H1 (cell line): ENCODE results near the gene AMN1. TPM values are rescaled to one million over a fixed set of nuclear protein-coding genes. Genes with fewer than 3 reads are reported as not detected.

Experiments used
- CTCF ChIA-PET: fragments of 300-600 bp; sonication (Branson Sonifier 250); formaldehyde crosslinking; loops from one replicate; lab custom pipeline; 2021; ENCODE audit not compliant: partially characterized antibody; lab: Charles Lee
- POLR2A ChIA-PET: fragments of 300-600 bp; sonication (Branson Sonifier 250); formaldehyde crosslinking; loops from one replicate; lab custom pipeline; 2021; ENCODE audit warnings: inconsistent platforms; ENCODE audit not compliant: partially characterized antibody; lab: Charles Lee
- DNase-seq, 2 experiments: peaks; one replicate each; pipeline versions ENCODE4 v3.0.0 to v3.0.0-alpha.2; 2010 to 2022; ENCODE audit warnings: low spot score in 2 of 2, low read depth in 1 of 2, mixed read lengths in 1 of 2
- FAIRE-seq: peaks from 2 replicates; lab custom pipeline; 2011; peaks lifted over from hg19 to GRCh38; lab: Jason Lieb, UNC
- H2AFZ ChIP-seq: 2 replicates; pipeline ENCODE4 v1.8.1; 2012; ENCODE audit warnings: low read length, inconsistent platforms
- H2AK5ac ChIP-seq: 2 replicates; pipeline ENCODE4 v1.6.1; 2013; ENCODE audit warnings: low read depth, low read length
- H2BK120ac ChIP-seq: replicated peaks from 2 replicates; pipeline ENCODE3; 2013; ENCODE audit warnings: low read depth, low read length, inconsistent platforms
- H2BK12ac ChIP-seq: 2 replicates; pipeline ENCODE4 v1.6.1; 2013; ENCODE audit warnings: low read depth, low read length
- H2BK15ac ChIP-seq: 2 replicates; pipeline ENCODE4 v1.6.1; 2013; ENCODE audit warnings: low read length
- H2BK20ac ChIP-seq: 2 replicates; pipeline ENCODE4 v1.6.1; 2013; ENCODE audit warnings: low read length
- H2BK5ac ChIP-seq: 2 replicates; pipeline ENCODE4 v1.6.1; 2013; ENCODE audit warnings: low read depth, low read length
- H3K14ac ChIP-seq: 2 replicates; pipeline ENCODE4 v1.6.1; 2013; ENCODE audit warnings: inconsistent platforms; ENCODE audit not compliant: insufficient read length
- H3K18ac ChIP-seq: 2 replicates; pipeline ENCODE4 v1.6.1; 2013; ENCODE audit warnings: low read length; ENCODE audit errors: extremely low read depth
- H3K23ac ChIP-seq: 2 replicates; pipeline ENCODE4 v1.6.1; 2013; ENCODE audit warnings: inconsistent platforms; ENCODE audit not compliant: insufficient read length
- H3K23me2 ChIP-seq: 2 replicates; pipeline ENCODE4 v1.6.1; 2013; ENCODE audit warnings: low read depth, low read length
- H3K27ac ChIP-seq: 2 replicates; pipeline ENCODE4 v1.6.1; 2011; ENCODE audit warnings: low read depth, low read length, inconsistent platforms
- H3K27me3 ChIP-seq, 4 experiments: replicated peaks in 1 of 4; 1 replicate in 1 of 4; 2 replicates in 3 of 4; pipeline versions ENCODE4 v1.6.1 to v1.8.1; 2011 to 2013; ENCODE audit warnings: low read length in 3 of 4, mild to moderate bottlenecking in 3 of 4, inconsistent platforms in 2 of 4, mixed read lengths in 2 of 4, moderate library complexity in 1 of 4; ENCODE audit not compliant: control insufficient read depth in 3 of 4, insufficient read depth in 3 of 4; ENCODE audit errors: extremely low read depth in 1 of 4
- H3K36me3 ChIP-seq, 4 experiments: 2 replicates each; pipeline versions ENCODE4 v1.6.1 to v1.8.1; 2011 to 2013; ENCODE audit warnings: mild to moderate bottlenecking in 4 of 4, low read length in 3 of 4, moderate library complexity in 2 of 4, control low read depth in 1 of 4, inconsistent platforms in 1 of 4; ENCODE audit not compliant: insufficient read depth in 4 of 4, control insufficient read depth in 2 of 4
- H3K4ac ChIP-seq: replicated peaks from 2 replicates; pipeline ENCODE3; 2013; ENCODE audit warnings: low read length, low read depth, mixed read lengths, inconsistent platforms; ENCODE audit not compliant: insufficient read length
- H3K4me1 ChIP-seq, 4 experiments: replicated peaks in 1 of 4; 1 replicate in 1 of 4; 2 replicates in 3 of 4; pipeline versions ENCODE4 v1.6.1 to v1.8.1; 2011 to 2013; ENCODE audit warnings: low read length in 3 of 4, inconsistent platforms in 2 of 4, mixed read lengths in 1 of 4; ENCODE audit not compliant: insufficient read depth in 4 of 4, control insufficient read depth in 3 of 4
- H3K4me2 ChIP-seq, 2 experiments: 2 replicates each; pipeline versions ENCODE4 v1.6.1 to v1.8.1; 2011 to 2013; ENCODE audit warnings: low read depth in 2 of 2, low read length in 2 of 2, control low read depth in 1 of 2, inconsistent platforms in 1 of 2, mild to moderate bottlenecking in 1 of 2; ENCODE audit not compliant: insufficient read depth in 1 of 2
- H3K4me3 ChIP-seq, 4 experiments: fragments of 200-600, 300-600 bp in 1 of 4; sonication (generic), shearing (Covaris generic), sonication (Bioruptor Twin) in 1 of 4; 2 replicates each; pipeline versions ENCODE4 v1.5.1 to v1.8.1; 2011 to 2016; ENCODE audit warnings: low read length in 4 of 4, low read depth in 3 of 4, control low read depth in 2 of 4, inconsistent platforms in 2 of 4, mild to moderate bottlenecking in 2 of 4, mixed read lengths in 1 of 4, moderate library complexity in 1 of 4; ENCODE audit not compliant: insufficient read depth in 2 of 4; ENCODE audit errors: extremely low read depth in 1 of 4
- H3K56ac ChIP-seq: replicated peaks from 2 replicates; pipeline ENCODE3; 2013; ENCODE audit warnings: low read depth, mild to moderate bottlenecking, mixed read lengths, low read length, inconsistent platforms; ENCODE audit not compliant: insufficient read length
- H3K79me1 ChIP-seq: 2 replicates; pipeline ENCODE4 v1.6.1; 2013; ENCODE audit warnings: low read depth, low read length, control low read depth
- H3K79me2 ChIP-seq, 2 experiments: 2 replicates each; pipeline versions ENCODE4 v1.6.1 to v1.8.1; 2012 to 2013; ENCODE audit warnings: low read length in 2 of 2, mild to moderate bottlenecking in 2 of 2, inconsistent platforms in 1 of 2; ENCODE audit not compliant: insufficient read depth in 2 of 2, control insufficient read depth in 1 of 2
- H3K9ac ChIP-seq, 4 experiments: replicated peaks in 1 of 4; 1 replicate in 1 of 4; 2 replicates in 3 of 4; pipeline versions ENCODE4 v1.6.1 to v1.8.1; 2011 to 2013; ENCODE audit warnings: low read depth in 3 of 4, low read length in 3 of 4, control low read depth in 2 of 4, mild to moderate bottlenecking in 2 of 4, moderate library complexity in 2 of 4, inconsistent platforms in 1 of 4; ENCODE audit errors: extremely low read depth in 1 of 4
- H3K9me3 ChIP-seq, 2 experiments: 2 replicates each; pipeline versions ENCODE4 v1.6.1 to v1.8.1; 2012 to 2013; ENCODE audit warnings: mild to moderate bottlenecking in 2 of 2, moderate library complexity in 2 of 2, control low read depth in 1 of 2, inconsistent platforms in 1 of 2, low read depth in 1 of 2, low read length in 1 of 2, mixed read lengths in 1 of 2; ENCODE audit not compliant: insufficient read depth in 2 of 2
- H4K20me1 ChIP-seq, 2 experiments: replicated peaks in 1 of 2; 2 replicates each; pipeline versions ENCODE3 to v1.8.1; 2011 to 2013; ENCODE audit warnings: inconsistent platforms in 2 of 2, low read length in 2 of 2, mild to moderate bottlenecking in 1 of 2; ENCODE audit not compliant: insufficient read depth in 2 of 2, control insufficient read depth in 1 of 2
- H4K5ac ChIP-seq: 2 replicates; pipeline ENCODE4 v1.6.1; 2013; ENCODE audit warnings: low read length, low read depth, mixed read lengths, inconsistent platforms; ENCODE audit not compliant: insufficient read length
- H4K8ac ChIP-seq: 2 replicates; pipeline ENCODE4 v1.8.0; 2013; ENCODE audit warnings: mild to moderate bottlenecking, moderate library complexity, low read length, inconsistent platforms; ENCODE audit not compliant: insufficient read depth; ENCODE audit errors: extremely low read depth
- H4K91ac ChIP-seq: replicated peaks from 2 replicates; pipeline ENCODE3; 2013; ENCODE audit warnings: low read length, mixed read lengths, inconsistent platforms; ENCODE audit not compliant: insufficient read length
- CEBPB ChIP-seq: IDR thresholded peaks from 2 replicates; pipeline ENCODE4 v1.6.1; 2012; ENCODE audit warnings: low read depth, low read length
- EZH2 ChIP-seq: fragments of 200-600 bp; sonication (generic); IDR thresholded peaks from 2 replicates; pipeline ENCODE4 v1.7.1; 2012; ENCODE audit warnings: low read depth, mild to moderate bottlenecking, moderate library complexity, low read length, inconsistent platforms; ENCODE audit not compliant: severe bottlenecking
- NANOG ChIP-seq: IDR thresholded peaks from 2 replicates; pipeline ENCODE4 v1.6.1; 2011; ENCODE audit warnings: low read length, low read depth, mild to moderate bottlenecking, inconsistent platforms; ENCODE audit not compliant: insufficient read depth, poor library complexity, severe bottlenecking
- RNF2 ChIP-seq: fragments of 200-900, 300-1000 bp; sonication (generic); IDR thresholded peaks from 2 replicates; pipeline ENCODE4 v1.7.1; 2016; ENCODE audit warnings: borderline replicate concordance, low read depth, mild to moderate bottlenecking, antibody characterized with exemption, low read length; ENCODE audit not compliant: poor library complexity, severe bottlenecking; ENCODE audit errors: missing control alignments
- SIRT6 ChIP-seq: IDR thresholded peaks from one replicate; pipeline ENCODE4 v1.7.1; 2012; ENCODE audit warnings: low read length, inconsistent platforms
- SIX5 ChIP-seq: IDR thresholded peaks from 2 replicates; pipeline ENCODE4 v1.6.1; 2011; ENCODE audit warnings: mild to moderate bottlenecking, low read depth, low read length
- SP1 ChIP-seq: IDR thresholded peaks from 2 replicates; pipeline ENCODE4 v1.6.1; 2011; ENCODE audit warnings: low read depth, low read length
- SP2 ChIP-seq: IDR thresholded peaks from 2 replicates; pipeline ENCODE4 v1.6.1; 2012; ENCODE audit warnings: mild to moderate bottlenecking, low read length, inconsistent platforms
- SUZ12 ChIP-seq: fragments of 200-600 bp; sonication (generic); IDR thresholded peaks from 2 replicates; pipeline ENCODE4 v1.6.1; 2012; ENCODE audit warnings: mild to moderate bottlenecking, inconsistent platforms, low read length, moderate library complexity, mixed read lengths
- TBP ChIP-seq: IDR thresholded peaks from 2 replicates; pipeline ENCODE4 v1.6.1; 2011; ENCODE audit warnings: low read depth, low read length, improper control_type of control experiment
- WGBS, 2 experiments: shearing (Covaris generic) in 1 of 2; methylation state at CpG; one replicate each; pipeline versions ENCODE4 v1.1.6 to v1.1.7; 2013 to 2015; ENCODE audit warnings: low lambda C conversion rate in 2 of 2, mixed read lengths in 2 of 2, inconsistent platforms in 1 of 2, low coverage in 1 of 2, missing lambda C conversion rate in 1 of 2; ENCODE audit not compliant: insufficient replicate concordance in 2 of 2, insufficient coverage in 1 of 2, insufficient read length in 1 of 2; ENCODE audit errors: extremely low coverage in 1 of 2, missing lambda C conversion rate in 1 of 2; 5-methylcytosine and 5-hydroxymethylcytosine counted together
- polyA plus RNA-seq, 7 experiments: library from polyadenylated mRNA; depleted of rRNA in 3 of 7; stranded (reverse) in 5 of 7; unstranded in 2 of 7; fragments of >200 nt in 5 of 7; fragments of 200-250 nt in 2 of 7; gene quantifications; 1 replicate in 5 of 7; 2 replicates in 1 of 7; 4 replicates in 1 of 7; pipeline versions ENCODE4 v1.2.1 to v1.2.3, GENCODE V29; 2011 to 2013; ENCODE audit warnings: missing spikeins in 2 of 7, mixed read lengths in 2 of 7
- total RNA-seq: library from RNA; stranded (reverse); fragmentation: NEBNext Ultra II Directional; extraction: Animal tissue kit (Norgen Biotek cat#: 25700); gene quantifications from 2 replicates; pipeline ENCODE4 v1.2.1, GENCODE V29; 2021
- TF ChIP-seq, protein P1 (sequence below), 3 experiments: IDR thresholded peaks; 1 replicate in 2 of 3; 2 replicates in 1 of 3; pipeline versions ENCODE4 v1.5.1 to v1.6.1; 2011; ENCODE audit warnings: low read length in 3 of 3, mild to moderate bottlenecking in 3 of 3, inconsistent platforms in 2 of 3, low read depth in 1 of 3, moderate library complexity in 1 of 3; ENCODE audit not compliant: insufficient read depth in 1 of 3; ENCODE audit errors: control extremely low read depth in 1 of 3

Gene AMN1
- total and polyA plus RNA-seq, 2 of the 8 experiments (the other 6 are each of a cell fraction or from before 2014, with no cell fraction given), result 7.5 to 13.8 TPM

DNA sequence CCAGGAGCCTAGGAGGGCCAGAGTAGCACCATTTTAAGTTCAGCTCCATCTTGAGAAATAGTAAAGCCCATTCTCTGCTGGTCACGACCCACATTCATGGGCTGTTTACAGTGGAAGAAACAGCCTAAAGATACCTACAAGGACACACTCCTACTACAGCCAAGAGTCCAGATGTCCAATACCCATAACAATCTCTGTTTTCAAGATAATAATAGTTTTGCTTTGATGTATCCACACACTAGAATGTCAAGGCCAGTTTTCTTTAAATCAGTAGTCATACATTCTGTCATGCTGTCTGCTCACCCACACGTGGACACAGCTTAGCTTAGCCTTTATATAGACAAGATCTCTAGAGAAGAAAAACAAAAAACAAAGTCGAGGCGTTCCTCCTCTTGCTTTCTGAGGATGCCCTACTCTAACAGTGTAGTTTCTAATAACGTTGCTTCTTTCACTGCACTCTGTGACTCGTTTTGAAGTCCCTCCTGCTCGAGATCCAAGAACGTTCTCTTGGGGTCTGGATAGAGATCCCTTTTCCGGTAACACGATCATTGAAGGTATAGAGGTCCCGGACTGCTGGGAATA lies 87.2 kb downstream of the AMN1 start:
- H3K23me2 ChIP-seq, result no peaks in the 10 kb centered on the region
- DNase-seq (no peak), FAIRE-seq (no peak)
- no peak overlapping the region for H3K18ac ChIP-seq
- ChIA-PET CTCF (interaction anchor here (0.6 to 1.7 kb wide), 3 partner anchors 11 to 239 kb away, joined by 3 to 5 read pairs (median 3); no protein-coding TSS in a partner anchor), POLR2A (interaction anchor here (0.6 to 1.5 kb wide), 2 partner anchors 238 to 769 kb away, joined by 3 to 4 read pairs; no protein-coding TSS in a partner anchor)
- no peak overlapping the region for H3K14ac ChIP-seq
- no peaks in the 10 kb centered on the region for H3K4me1 ChIP-seq
- H2BK12ac ChIP-seq, result no peak overlapping the region
- no peaks in the 10 kb centered on the region for H4K20me1 ChIP-seq
- H3K9ac ChIP-seq, result no peak overlapping the region
- no peak overlapping the region for H3K4me3 ChIP-seq
- no peaks in the 10 kb centered on the region for H3K79me1 ChIP-seq
- no peak overlapping the region for H4K5ac ChIP-seq
- no peaks in the 10 kb centered on the region for H3K79me2 ChIP-seq
- no peak overlapping the region for H3K56ac ChIP-seq
- WGBS, 2 experiments, result 87% methylated on average over 11 of the region's 11 CpGs; no CpG with 5 or more reads in 1 of the 2 experiments
- H2BK20ac ChIP-seq, result no peak overlapping the region
- H2AK5ac ChIP-seq, result no peak overlapping the region
- no peak overlapping the region for H2BK5ac ChIP-seq
- no peak overlapping the region for H2BK120ac ChIP-seq
- H3K9me3 ChIP-seq, result no peaks in the 10 kb centered on the region
- no peak overlapping the region for H4K91ac ChIP-seq
- H4K8ac ChIP-seq, result no peak overlapping the region
- no peak overlapping the region for H3K27ac ChIP-seq
- no peaks in the 10 kb centered on the region for H3K36me3 ChIP-seq
- H3K4ac ChIP-seq, result no peak overlapping the region
- H3K27me3 ChIP-seq, result no peaks in the 10 kb centered on the region
- H2BK15ac ChIP-seq, result no peak overlapping the region
- H2AFZ ChIP-seq, result no peak overlapping the region
- H3K23ac ChIP-seq, result no peak overlapping the region
- no peak overlapping the region for H3K4me2 ChIP-seq
- TF ChIP-seq SIRT6 (no peak), SUZ12 (no peak), SIX5 (no peak), SP2 (no peak), CEBPB (no peak), NANOG (no peak), EZH2 (no peak), SP1 (no peak), TBP (no peak), RNF2 (no peak)
- TF ChIP-seq, protein P1, sequence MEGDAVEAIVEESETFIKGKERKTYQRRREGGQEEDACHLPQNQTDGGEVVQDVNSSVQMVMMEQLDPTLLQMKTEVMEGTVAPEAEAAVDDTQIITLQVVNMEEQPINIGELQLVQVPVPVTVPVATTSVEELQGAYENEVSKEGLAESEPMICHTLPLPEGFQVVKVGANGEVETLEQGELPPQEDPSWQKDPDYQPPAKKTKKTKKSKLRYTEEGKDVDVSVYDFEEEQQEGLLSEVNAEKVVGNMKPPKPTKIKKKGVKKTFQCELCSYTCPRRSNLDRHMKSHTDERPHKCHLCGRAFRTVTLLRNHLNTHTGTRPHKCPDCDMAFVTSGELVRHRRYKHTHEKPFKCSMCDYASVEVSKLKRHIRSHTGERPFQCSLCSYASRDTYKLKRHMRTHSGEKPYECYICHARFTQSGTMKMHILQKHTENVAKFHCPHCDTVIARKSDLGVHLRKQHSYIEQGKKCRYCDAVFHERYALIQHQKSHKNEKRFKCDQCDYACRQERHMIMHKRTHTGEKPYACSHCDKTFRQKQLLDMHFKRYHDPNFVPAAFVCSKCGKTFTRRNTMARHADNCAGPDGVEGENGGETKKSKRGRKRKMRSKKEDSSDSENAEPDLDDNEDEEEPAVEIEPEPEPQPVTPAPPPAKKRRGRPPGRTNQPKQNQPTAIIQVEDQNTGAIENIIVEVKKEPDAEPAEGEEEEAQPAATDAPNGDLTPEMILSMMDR (IDR thresholded peaks at IDR 0.05; ENCODE audit: control extremely low read depth in 1 of 3, insufficient read depth in 1 of 3, low read depth in 1 of 3, low read length in 3 of 3), result no peak
